Dermis lymphatic vessel endothelial cell (primary cell): ENCODE measurements around the gene FNBP1L. TPM values are rescaled to one million over a fixed set of nuclear protein-coding genes. Genes with fewer than 3 reads are reported as not detected.

ENCODE experiments used
- total RNA-seq: library from RNA; depleted of rRNA; stranded (reverse); fragments of >200 nt; gene quantifications from 2 replicates; pipeline ENCODE4 v1.2.1, GENCODE V29; 2014

The FNBP1L gene
- 32.8 and 54.7 TPM in 2 replicates for total RNA-seq

DNA sequence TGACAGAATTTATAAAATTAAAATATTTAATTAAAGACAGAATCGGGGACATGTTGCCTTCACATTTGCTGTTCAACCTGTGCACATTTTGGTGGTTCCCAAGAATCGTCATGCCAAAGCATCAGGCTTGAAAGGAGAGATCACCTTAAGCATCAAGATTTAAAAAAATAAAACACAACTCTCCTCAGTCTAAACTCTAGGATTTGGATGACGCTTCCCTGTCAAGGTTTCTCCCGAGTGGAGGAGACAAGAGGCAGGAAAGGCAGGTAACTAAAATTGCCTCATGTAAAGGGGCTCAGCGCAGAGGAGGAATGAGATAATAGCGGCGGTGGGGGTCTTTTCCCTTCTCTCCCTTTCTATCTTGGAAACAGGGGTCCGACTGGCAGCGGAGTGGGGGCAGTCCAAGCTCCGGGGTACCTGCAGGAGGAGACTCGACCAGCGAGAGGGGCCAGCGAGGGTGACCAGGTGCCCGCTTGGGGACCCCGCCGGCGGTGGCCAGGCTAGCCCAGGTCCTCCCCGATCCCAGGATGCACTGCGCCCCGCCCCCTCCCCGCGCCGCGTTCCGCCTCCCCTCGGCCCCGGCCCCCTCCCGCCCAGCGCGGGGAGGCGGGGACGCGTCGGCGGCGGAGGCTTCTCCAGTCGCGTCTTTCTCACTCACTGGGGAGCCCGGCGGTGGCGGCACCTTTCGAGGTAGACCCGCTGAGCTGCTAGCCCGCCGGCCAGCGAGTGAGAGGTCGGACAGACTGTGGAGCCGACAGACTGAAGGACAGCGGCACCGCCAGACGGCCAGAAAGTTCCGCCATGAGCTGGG lies at the start of gene FNBP1L:
TSS of gene FNBP1L (plus strand) at position 638 of the 811 bp plus-strand sequence. CDS start at position 802, 164 bp downstream.

Other genes starting within 250 kb of the FNBP1L start
- 21.6 and 26.5 TPM in 2 replicates for gene DR1, start 102.2 kb upstream of the FNBP1L start, total RNA-seq
- 31.3 and 36.1 TPM in 2 replicates for gene BCAR3, start 233.7 kb downstream of the FNBP1L start, total RNA-seq